ENCODE measurements around the gene SMIM31. TPM values are rescaled to one million over a fixed set of nuclear protein-coding genes. Genes with fewer than 3 reads are reported as not detected.

The SMIM31 gene
- total and polyA plus RNA-seq, 9 of the 15 experiments (the other 6 are each of a cell fraction or from before 2014, with no cell fraction given) = not detected

GRCh38 chr4:164731827-164732474 is 22.0 kb upstream of the SMIM31 start:
- no peak overlapping the region for H2AFZ ChIP-seq (ENCODE audit: low read depth, low read length)
- H4K20me1 ChIP-seq (replicated peaks; ENCODE audit: control insufficient read depth, insufficient read depth, low read length) = no peaks in the 10 kb centered on the region
- ATAC-seq (peak; percentile 79), DNase-seq (ENCODE audit: extremely low read depth in 1 of 4, low spot score in 3 of 4) (peak; percentile 57 to 67 (median 64)), FAIRE-seq (peak; percentile 89)
- no peak overlapping the region for H3K4me3 ChIP-seq
- no peaks in the 10 kb centered on the region for H3K79me2 ChIP-seq (ENCODE audit: control insufficient read depth, insufficient read depth, low read length)
- H3K4me2 ChIP-seq (ENCODE audit: insufficient read depth, low read length) = no peak overlapping the region
- no peaks in the 10 kb centered on the region for H3K9me1 ChIP-seq (ENCODE audit: control insufficient read depth, insufficient read depth, low read length)
- WGBS (ENCODE audit: insufficient coverage, low coverage, missing lambda C conversion rate) = 3% methylated on average over 5 of the region's 5 CpGs
- H3K36me3 ChIP-seq (ENCODE audit: control insufficient read depth, insufficient read depth, low read length) = no peaks in the 10 kb centered on the region
- POLR2A ChIA-PET = no interaction called here
- H3K4me1 ChIP-seq (replicated peaks in 1 of 2; ENCODE audit: control insufficient read depth in 2 of 2, insufficient read depth in 2 of 2, low read length in 2 of 2) = no peaks in the 10 kb centered on the region
- no peak overlapping the region for H3K9ac ChIP-seq (ENCODE audit: insufficient read depth in 1 of 2, low read depth in 2 of 2, low read length in 2 of 2)
- CTCF ChIA-PET (ENCODE audit: low intra/inter-chr PET ratio) = interaction anchor here (0.7 to 1.3 kb wide), 3 partner anchors 733 to 1187 kb away, joined by 3 to 5 read pairs (median 3); no protein-coding TSS in a partner anchor
- H3K27ac ChIP-seq (ENCODE audit: extremely low read depth, low read depth, low read length) = no peak overlapping the region
- no peaks in the 10 kb centered on the region for H3K27me3 ChIP-seq (ENCODE audit: control insufficient read depth in 2 of 2, insufficient read depth in 2 of 2, low read length in 2 of 2)
- intact Hi-C loops (cut with micrococcal nuclease) = loop anchor here (1.0 to 10.0 kb wide), 3 partner anchors 1057 to 1248 kb away; no protein-coding TSS in a partner anchor
- no TSS peak for BruUV-seq (replicated peaks)
- in situ Hi-C loops (cut with MboI) = loop anchor here (25.0 kb wide), 1 partner anchor 1170 kb away; no protein-coding TSS in a partner anchor
- H3K9me3 ChIP-seq (replicated peaks; ENCODE audit: control insufficient read depth, insufficient read depth, low read depth, low read length) = no peaks in the 10 kb centered on the region
- TF ChIP-seq, protein P1, sequence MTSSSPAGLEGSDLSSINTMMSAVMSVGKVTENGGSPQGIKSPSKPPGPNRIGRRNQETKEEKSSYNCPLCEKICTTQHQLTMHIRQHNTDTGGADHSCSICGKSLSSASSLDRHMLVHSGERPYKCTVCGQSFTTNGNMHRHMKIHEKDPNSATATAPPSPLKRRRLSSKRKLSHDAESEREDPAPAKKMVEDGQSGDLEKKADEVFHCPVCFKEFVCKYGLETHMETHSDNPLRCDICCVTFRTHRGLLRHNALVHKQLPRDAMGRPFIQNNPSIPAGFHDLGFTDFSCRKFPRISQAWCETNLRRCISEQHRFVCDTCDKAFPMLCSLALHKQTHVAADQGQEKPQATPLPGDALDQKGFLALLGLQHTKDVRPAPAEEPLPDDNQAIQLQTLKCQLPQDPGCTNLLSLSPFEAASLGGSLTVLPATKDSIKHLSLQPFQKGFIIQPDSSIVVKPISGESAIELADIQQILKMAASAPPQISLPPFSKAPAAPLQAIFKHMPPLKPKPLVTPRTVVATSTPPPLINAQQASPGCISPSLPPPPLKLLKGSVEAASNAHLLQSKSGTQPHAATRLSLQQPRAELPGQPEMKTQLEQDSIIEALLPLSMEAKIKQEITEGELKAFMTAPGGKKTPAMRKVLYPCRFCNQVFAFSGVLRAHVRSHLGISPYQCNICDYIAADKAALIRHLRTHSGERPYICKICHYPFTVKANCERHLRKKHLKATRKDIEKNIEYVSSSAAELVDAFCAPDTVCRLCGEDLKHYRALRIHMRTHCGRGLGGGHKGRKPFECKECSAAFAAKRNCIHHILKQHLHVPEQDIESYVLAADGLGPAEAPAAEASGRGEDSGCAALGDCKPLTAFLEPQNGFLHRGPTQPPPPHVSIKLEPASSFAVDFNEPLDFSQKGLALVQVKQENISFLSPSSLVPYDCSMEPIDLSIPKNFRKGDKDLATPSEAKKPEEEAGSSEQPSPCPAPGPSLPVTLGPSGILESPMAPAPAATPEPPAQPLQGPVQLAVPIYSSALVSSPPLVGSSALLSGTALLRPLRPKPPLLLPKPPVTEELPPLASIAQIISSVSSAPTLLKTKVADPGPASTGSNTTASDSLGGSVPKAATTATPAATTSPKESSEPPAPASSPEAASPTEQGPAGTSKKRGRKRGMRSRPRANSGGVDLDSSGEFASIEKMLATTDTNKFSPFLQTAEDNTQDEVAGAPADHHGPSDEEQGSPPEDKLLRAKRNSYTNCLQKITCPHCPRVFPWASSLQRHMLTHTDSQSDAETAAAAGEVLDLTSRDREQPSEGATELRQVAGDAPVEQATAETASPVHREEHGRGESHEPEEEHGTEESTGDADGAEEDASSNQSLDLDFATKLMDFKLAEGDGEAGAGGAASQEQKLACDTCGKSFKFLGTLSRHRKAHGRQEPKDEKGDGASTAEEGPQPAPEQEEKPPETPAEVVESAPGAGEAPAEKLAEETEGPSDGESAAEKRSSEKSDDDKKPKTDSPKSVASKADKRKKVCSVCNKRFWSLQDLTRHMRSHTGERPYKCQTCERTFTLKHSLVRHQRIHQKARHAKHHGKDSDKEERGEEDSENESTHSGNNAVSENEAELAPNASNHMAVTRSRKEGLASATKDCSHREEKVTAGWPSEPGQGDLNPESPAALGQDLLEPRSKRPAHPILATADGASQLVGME (CRISPR knock-in tag; IDR thresholded peaks at IDR 0.05) = no peak
- TF ChIP-seq KLF16 (IDR thresholded peaks at IDR 0.05) (0 out of 2 replicates have a peak, but pooled peaks have one; percentile 3), NCOA1 (IDR thresholded peaks at IDR 0.05; ENCODE audit: low read depth) (no peak), CBX3 (IDR thresholded peaks at IDR 0.05; ENCODE audit: borderline replicate concordance in 1 of 2, low read length in 2 of 2) (no peak), LEF1 (IDR thresholded peaks at IDR 0.05) (no peak), BACH1 (tag; IDR thresholded peaks at IDR 0.05) (no peak), ZBTB1 (CRISPR knock-in tag; IDR thresholded peaks at IDR 0.05; ENCODE audit: borderline replicate concordance, low read depth) (no peak)
- TF ChIP-seq, protein P2, sequence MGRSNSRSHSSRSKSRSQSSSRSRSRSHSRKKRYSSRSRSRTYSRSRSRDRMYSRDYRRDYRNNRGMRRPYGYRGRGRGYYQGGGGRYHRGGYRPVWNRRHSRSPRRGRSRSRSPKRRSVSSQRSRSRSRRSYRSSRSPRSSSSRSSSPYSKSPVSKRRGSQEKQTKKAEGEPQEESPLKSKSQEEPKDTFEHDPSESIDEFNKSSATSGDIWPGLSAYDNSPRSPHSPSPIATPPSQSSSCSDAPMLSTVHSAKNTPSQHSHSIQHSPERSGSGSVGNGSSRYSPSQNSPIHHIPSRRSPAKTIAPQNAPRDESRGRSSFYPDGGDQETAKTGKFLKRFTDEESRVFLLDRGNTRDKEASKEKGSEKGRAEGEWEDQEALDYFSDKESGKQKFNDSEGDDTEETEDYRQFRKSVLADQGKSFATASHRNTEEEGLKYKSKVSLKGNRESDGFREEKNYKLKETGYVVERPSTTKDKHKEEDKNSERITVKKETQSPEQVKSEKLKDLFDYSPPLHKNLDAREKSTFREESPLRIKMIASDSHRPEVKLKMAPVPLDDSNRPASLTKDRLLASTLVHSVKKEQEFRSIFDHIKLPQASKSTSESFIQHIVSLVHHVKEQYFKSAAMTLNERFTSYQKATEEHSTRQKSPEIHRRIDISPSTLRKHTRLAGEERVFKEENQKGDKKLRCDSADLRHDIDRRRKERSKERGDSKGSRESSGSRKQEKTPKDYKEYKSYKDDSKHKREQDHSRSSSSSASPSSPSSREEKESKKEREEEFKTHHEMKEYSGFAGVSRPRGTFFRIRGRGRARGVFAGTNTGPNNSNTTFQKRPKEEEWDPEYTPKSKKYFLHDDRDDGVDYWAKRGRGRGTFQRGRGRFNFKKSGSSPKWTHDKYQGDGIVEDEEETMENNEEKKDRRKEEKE (IDR thresholded peaks at IDR 0.05; ENCODE audit: borderline replicate concordance in 1 of 2, control insufficient read depth in 1 of 2, low read depth in 2 of 2, low read length in 1 of 2) = no peak
